RPMI8226 (cell line): ENCODE data around the gene TRPM3.
"Not testable (repeated sequence)": the region's sequence is repeated elsewhere in the genome, so short reads cannot be mapped to it uniquely, and the experiment has no call there.

Experiments used
- DNase-seq: peaks from one replicate; pipeline ENCODE4 v3.0.0-alpha.2; 2015

Gene TRPM3

DNA sequence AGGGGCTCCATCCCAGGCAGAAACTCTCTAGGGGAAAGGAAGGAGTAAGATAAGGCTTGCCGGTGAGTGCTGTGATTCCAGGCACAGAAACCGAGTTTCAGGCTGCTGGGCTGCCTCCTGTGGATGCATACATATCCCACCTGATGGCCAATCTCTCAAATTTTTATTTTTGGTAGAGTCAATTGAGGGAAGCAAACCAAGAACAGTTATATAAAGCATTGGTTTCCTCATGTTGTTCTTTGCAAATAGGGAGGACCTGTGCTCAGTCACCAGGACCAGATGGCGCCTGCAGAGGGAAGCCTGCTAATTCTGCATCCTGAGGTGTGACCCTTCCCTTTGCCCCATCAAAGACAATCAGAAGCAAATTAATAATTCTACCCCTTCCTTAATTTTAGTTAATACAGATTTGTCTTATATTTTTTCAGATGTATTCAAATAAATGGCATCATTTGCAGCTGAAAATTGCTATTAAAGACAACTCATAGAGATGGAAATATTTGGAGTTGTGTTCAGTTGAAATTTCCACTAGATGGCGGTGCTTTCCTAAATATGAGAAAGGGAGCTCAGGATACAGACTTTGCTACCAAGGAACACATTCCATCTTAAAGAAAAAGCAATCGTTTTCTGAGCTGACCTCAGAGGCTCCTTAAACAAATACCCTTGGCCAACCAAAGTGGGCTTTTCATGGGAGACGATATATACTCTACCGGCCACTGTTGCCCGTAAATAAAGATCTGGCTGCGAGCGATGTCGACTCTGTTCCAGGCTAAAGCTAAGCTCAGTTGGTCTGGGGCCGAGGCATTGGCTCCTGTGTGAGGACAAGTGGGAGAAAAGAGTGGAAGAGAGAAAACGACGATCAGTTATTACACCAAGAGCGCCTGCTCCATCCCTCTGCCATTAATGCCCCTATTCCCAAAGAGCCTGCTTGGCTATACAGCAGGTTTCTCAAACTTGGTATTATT is 481.3 kb downstream of the TRPM3 start:
- DNase-seq = peak; percentile 38

DNA sequence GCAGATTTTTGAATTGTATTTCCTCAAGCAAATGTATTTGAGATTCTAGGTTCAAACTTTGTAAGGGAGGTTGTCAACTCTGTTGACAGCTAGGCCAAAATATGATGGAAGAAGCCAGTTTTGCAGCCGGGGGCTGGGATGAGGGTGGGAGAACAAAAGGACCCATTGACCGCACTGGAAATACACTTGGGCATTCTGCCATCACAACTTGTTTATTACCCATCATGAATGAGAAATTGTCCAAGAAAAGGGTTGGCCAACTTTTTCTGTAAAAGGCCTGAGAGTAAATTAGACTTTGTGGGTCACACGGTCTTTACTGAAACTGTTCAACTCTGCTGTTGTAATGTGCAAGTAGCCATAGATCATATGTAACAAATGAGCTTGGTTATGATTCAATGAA is 485.6 kb downstream of the TRPM3 start:
- DNase-seq = no peak

DNA sequence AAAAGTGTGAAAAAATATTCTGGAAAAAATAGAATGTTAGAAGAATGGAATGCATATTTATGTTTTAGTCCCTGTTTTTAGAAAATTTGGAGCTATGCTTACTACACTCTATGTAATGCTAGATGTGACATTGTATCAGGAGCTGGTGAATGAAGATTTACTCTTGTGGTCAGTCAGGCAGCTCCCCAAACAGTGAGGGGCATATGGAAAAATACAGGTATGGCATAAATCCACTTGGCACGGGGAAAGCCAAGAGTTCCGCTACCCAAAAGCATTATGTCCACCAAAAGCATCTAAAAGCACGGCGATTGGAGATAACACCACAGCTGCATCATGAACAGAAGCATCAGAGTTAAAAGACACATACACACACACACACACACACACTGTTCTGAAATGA is 486.7 kb downstream of the TRPM3 start:
- no peak for DNase-seq

DNA sequence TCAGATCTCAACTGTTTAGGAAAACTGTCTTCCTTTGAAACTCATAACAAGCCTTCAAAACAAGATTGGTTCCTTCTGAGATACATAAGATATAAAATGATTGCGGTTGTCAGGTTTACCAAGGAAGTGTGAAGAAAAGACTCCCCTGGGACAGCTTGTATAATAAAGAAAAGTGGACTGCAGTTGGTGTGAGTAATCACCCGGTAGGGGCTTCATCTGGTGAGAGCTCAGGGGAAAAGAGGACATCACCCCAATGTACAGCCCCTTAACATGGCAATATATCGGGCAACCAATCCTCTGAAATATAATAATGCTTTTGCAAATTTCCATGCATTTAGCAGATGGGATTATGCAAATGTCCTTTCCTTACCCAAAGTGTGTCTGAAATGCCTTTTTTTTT is 490.4 kb downstream of the TRPM3 start:
- DNase-seq = no peak

DNA sequence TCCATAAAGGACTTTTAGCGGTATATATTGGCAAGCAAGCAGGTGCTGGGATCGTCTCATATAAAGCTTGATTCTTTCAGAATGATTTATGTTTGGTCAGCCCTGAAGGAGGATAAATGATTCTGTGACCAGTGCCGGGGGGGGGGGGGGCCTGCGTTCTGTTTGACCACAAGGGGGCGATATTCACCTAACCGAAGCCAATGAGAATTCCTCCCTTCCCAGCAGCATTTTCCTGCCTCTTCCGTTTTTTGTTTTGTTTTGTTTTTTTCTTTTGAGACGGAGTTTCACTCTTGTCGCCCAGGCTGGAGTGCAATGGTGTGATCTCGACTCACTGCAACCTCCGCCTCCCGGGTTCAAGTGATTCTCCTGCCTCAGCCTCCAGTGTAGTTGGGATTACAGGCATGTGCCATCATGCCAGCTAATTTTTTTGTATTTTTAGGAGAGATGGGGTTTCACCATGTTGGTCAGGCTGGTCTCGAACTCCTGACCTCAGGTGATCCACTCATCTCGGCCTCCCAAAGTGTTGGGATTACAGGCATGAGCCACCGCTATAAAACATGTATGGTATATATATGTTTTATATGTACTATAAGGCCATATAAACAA is 492.2 kb downstream of the TRPM3 start:
- DNase-seq = not testable (repeated sequence)

DNA sequence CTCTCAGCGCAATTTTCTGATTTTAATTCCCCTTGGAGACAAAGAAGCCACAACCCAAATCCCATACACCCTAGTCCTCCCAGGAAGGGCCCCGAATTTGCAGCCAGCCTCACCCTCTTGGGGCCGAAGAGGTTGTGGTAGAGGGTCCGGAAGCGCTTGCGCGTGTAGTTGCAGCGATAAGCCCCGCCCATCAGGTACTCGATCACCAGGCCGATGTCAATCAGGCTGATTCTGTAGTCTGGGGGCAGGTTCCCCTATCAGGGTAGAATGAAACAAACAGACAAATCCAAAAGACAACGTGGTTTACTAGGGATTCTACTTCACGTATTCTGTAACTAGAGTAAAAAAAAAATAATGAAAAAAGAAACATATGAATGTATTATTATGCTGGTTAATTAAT is 496.3 kb downstream of the TRPM3 start:
- no peak for DNase-seq

DNA sequence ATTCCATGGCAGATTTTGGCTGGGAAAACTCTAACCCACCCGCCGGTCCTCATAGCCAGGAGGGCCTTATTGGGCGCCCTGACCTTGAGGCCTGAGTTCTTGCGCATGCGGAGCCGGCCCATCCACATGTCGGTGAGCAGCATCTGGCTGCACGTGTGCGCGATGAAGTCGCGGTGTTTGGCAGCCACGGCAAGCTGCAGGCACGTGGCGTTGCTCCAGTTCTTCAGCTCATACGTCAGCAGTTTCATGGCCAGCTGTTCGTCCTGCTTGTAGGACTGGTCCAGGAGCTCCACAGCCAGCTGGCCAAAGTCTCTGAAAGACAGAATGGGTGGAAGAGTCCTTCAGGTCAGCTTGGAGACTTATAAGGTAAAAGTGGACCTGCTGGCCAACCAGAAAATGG is 502.6 kb downstream of the TRPM3 start:
- no peak for DNase-seq

DNA sequence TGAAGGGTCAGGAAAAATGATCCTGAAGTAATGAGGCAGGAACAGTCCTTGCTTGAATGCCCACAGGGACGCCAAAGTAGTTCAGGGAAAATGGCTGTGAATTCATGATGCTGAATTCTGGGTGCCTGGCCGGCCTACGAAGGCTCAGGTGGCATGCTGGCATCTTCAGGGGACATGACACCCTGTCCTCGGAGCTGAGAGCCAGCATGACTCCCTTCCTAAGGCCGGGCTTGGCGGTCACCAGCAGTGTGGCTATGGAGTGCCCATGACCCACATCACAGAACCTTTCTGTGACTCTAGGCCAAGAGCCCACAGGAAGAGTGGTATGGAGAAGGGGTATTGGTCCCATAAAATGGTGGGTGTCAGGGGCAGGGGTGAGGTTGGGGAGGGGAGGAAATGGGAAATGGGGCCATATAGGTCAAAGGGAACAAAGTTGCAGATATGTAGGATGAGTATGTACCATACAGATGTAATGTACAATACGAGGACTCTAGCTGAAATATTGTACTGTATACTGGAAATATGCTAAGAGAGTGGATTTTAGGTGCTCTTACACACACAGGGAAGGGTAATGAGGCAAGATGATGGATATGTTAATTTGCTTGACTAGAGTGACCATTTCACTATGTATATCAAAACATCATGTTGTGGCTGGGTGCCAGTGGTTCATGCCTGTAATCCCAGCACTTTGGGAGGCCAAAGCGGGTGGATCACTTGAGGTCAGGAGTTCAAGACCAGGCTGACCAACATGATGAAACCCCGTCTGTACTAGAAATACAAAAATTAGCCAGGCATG is 504.2 kb downstream of the TRPM3 start:
- no peak for DNase-seq

DNA sequence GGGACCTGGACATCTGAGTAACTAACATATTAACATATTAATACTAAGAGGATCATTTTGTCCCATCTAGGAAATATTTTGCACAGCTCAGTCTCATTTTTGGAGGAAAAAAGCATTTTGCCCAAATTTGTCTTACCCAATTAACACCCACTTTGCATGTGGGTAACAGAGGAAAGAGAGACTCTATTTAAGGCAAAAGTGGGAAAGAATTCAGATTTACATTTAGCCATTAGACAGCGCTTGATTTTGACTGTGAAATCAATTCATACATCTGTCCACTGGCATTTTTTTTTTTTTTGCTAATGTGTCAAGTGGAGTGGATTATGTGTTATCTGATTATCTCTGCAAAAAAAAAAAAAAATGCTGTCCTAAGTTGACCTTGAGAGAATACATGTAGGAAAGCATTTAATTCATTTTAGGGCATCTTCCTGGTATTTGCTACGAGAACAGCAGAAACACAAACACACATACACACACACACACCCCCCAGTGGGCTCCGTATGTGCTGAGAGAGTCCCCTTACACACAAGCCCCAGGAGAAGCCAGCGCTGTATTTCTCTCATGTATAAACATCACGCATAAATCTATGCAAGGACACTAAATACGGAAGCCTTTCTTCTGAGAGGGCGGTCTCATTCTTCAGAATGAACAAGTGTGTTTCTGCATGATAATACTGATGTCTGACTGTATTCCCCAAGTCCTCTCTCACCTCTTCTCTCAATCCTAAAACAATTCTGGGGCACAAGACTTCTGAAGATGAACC is 505.0 kb downstream of the TRPM3 start:
- DNase-seq = no peak

DNA sequence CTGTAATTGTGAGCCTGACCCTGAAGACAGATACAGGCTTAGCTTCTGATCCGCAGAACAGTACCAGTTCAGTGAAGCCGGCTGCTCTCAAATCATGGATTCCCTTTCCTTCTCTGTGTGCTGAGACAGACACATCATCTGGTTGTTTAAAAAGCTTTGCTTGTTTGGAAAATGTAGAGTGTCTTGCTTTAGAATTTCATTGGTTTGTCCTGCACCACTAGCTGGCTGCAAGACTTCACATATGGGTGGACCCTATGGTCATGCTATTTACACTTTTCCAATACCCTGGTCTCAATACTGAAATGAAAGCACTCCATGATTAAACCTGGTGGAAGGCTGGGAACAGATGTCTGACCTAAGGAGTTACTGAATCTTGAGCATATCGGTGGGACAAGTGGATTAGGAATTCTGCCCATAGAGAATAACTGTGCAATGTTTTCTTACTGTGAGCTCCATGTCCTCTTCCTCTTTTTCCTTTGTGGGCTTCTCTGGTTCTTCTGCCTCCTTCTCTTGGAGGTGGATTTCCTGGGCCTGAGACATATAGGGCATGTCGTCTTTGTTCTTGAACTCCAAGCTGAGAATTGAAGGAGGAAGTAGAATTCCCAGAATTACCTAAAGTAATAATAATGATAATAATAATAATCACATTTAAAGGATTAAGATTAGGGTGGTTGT is 505.8 kb downstream of the TRPM3 start:
- DNase-seq = no peak

DNA sequence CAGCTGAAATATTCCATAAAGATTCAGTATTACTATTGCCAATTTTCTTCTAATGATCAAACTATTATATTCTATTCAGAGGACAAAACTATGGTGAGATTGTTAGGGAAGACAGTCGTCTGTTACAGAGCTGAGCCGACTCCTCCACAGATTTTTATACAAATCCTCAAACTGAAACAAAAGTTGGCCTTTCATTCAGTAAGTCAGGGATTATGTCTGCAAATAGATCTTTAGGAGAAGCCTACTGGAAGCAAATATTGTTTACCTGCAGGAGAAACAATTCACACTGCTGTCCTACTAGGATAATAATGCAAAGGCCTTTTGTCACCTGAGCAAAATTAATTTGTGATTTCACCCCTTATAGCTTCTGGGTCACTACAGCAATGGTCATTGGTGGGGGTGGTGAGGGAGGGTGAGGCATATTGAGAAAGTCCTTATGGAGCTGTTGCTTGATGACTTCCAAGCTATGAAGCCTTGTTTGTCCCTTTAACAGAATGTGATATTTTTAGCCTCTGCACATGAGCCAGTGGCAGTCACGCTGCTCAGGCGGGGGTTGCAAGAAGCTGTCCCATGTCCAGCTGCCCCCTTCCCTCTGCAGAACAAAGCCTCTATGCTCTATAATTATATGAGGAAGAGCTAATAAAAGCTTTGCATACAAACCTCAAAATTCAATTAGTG is 506.5 kb downstream of the TRPM3 start:
- no peak for DNase-seq

DNA sequence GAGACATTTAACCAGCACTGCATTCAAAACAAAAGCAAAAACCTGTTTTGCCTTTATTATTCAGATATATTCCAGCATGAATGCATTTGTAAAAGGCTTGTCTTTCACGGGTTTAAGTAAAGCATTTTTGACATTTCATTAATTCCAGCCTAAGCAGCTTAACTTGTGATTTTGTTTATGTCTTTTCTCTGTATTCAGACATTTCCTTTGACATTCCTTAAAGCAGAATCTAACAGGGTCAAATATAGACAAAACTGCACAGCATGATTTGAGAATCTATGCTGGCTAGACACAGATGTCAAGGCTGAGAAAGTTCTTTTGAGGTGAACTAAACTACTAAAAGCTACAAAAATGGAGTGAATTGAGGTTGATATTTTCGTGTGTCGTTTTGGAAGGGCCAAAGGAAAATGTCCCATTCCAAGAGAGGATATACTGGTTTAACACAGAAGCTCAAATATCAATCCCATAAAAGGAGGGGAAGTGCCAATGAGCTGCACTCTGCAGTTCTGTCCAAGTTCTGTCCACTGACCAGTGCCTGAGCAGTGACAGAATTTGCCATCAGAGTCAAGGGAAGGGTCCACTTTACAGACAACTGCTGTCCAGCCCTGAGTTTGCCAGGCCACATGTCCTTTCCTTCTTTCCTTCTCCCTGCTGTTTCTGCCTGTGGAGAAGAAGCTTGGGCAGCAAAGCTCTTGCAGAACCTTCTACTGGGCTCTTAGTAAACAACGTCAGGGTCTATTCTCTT is 508.2 kb downstream of the TRPM3 start:
- DNase-seq = no peak

DNA sequence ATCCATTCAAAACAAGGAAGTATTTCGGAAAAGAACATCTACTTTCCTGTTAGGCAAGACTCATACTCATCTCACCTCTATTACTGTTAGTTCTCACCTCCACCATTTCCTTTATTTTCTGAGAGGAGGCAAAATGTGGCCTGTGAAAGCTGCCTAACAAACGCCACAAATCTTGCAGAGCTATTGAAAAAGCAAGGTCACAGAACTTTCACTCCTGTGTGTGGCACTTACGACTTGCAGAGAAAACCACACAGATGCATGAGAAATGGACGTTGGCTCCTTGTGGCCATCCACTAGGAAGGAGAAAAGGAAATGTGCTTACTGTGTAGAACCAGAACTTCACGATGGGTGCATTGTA is 511.2 kb downstream of the TRPM3 start:
- no peak for DNase-seq

DNA sequence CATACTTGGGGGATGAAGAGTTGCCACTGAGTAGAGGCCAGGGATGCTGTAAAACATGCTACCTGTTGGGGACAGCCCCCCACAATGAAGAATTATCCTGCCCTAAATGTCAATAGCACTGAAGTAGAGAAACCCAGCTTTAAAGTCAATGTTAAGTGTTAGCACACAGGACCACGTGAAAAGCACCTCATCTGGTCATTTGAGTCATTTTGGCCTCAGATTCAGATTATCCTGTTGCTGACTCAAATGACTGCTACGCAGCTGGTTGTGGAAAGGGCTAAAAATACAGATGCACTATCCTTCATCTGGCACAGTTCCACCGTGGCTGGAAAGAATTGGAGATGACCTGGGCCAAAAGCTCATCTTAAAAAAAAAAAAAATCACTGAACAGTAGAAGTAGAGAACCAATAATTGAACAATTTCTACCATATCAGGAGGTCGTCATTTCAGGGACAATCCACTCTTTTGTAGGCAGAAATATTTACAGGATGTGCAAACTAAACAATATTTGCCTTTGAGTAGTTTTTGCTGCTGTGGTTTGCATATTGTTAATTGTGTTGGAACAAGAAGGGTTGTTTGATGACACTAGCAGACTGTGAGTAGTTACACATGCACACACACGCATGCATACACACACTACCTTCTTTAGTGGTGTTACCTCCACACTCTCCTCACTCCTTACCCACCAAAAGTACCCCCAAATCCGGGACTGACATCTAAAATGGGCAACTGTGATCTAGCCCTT is 511.7 kb downstream of the TRPM3 start:
- DNase-seq = peak; percentile 37

DNA sequence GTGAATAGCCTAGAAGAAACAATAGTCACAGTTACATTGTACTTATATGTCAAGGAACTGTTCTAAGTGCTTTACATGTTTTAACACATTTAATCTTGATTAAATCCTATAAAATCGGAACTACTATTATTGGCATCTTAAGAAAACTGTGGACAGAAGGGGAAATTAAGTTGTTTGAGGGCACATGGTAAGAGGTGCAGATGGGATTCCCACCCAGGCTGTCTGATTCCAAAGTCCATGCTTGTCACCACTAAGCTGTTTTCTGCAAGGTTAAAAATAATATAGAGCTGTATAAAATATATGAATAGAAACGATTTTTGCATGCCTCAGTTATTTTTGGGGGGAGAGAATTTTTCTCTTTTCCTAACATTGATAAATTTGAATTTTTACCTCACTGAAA is 512.4 kb downstream of the TRPM3 start:
- no peak for DNase-seq

DNA sequence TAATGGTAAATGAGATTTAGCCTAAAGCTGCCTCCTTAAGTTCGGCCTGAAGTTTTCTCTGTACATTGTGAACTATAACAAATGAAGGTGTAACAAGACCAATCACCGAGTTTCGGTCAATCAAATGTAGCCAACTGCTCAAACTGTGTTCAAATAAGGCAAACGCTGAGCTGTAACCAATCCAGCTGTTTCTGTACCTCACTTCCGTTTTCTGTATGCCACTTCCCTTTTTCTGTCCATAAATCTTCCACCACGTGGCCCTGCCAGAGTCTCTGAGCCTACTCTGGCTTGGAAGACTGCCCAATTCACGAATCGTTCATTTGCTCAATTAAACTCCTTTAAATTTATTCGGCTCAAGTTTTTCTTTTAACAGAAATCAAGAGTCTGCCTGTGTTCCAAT is 513.5 kb downstream of the TRPM3 start:
- peak; percentile 77 for DNase-seq

DNA sequence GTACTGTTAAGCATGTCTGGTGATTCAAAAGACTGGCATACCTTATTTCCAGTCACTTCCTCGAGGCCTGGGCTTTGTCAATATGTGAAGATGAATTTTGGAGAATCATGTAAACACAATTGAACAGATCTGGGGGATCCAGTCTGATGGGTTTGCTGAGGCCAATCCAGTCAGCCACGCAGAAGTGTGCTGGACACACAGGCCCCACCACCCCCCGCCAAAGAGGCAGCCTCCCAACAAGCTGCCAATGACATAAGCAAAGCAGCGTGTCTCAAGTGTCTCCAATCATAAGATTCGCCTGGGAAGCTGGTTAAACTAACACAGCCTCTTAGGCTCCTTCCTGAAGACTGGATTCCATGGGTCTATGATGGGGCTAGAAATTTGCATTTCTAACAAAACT is 514.1 kb downstream of the TRPM3 start:
- no peak for DNase-seq

DNA sequence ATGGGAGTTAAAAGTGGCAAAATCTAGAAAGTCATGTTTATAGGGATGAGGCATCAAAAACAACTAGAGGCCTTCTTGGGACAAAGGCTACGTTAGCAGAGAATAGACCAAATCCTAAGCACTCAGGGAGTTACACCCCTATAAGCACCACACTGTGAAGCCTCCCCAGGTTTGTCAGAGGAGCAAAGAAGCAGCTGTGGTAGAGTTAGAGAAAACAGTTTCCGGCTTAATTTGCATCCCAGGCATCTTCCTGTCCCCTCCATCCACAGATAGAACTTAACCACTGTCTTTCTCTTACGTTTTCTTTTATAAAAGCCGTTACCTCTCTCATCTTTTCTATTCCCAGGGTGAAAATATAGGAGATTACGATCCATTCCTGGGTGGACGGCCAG is 518.4 kb downstream of the TRPM3 start:
- no peak for DNase-seq

DNA sequence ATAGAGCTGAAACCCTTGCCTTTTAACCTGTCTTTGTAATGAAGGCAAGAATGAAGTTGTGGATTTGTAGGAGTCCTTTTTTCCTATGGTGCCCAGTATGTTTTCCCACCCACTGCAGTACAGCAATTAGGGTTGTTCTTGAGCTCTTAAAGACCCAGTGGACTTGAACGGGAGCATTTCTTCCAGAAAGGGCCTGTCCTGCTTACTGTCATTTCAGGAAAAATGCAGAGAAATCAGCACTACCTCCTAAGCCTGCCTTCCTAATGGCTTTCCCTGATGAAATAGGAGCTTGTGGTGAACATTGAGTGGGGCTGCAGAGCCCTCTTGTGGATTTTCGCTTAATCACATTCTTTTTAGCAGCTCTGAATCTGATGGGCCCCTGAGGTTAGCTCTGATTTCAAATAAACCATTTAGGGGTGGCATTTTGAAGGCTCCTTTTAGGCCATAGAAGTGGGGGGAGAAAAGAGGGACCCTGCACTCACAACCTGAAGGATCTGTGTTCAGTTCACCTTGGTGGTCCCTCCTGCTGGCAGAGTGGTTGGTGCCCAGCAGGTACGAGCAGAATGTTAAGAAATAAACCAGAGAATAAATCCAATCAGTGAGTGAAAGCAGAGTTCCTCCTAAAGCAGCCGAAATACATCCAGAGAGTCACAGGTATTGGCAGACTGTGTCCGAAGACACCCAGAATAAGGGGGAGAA is 519.0 kb downstream of the TRPM3 start:
- peak; percentile 46 for DNase-seq
